DOHH2 (cell line): Measurements from ENCODE around the gene PROZ.

Experiments
- CTCF ChIP-seq: fragments of 200-600 bp; sonication (generic); IDR thresholded peaks from one replicate; pipeline ENCODE4 v1.5.1; 2014; ENCODE audit warnings: antibody characterized with exemption, mild to moderate bottlenecking, low read depth, low read length; ENCODE audit not compliant: poor library complexity, severe bottlenecking
- EZH2phosphoT487 ChIP-seq: fragments of 200-600 bp; sonication (generic); IDR thresholded peaks from 2 replicates; pipeline ENCODE4 v1.6.1; 2017; ENCODE audit warnings: borderline replicate concordance, mild to moderate bottlenecking, antibody characterized with exemption, low read length, moderate library complexity, mixed read lengths

GRCh38 chr13:113187263-113187669, 28.8 kb downstream of the PROZ start:
- TF ChIP-seq CTCF = no peak
- no peak for TF ChIP-seq EZH2phosphoT487
